ELR (cell line): Measurements from ENCODE around the gene EXOC2.
A peak's percentile ranks its signal among the peaks of the same experiment; 100 is the strongest.

ENCODE experiments used
- DNase-seq: peaks from one replicate; pipeline ENCODE4 v3.0.0-alpha.2; 2015; ENCODE audit warnings: low read depth

Gene EXOC2

DNA sequence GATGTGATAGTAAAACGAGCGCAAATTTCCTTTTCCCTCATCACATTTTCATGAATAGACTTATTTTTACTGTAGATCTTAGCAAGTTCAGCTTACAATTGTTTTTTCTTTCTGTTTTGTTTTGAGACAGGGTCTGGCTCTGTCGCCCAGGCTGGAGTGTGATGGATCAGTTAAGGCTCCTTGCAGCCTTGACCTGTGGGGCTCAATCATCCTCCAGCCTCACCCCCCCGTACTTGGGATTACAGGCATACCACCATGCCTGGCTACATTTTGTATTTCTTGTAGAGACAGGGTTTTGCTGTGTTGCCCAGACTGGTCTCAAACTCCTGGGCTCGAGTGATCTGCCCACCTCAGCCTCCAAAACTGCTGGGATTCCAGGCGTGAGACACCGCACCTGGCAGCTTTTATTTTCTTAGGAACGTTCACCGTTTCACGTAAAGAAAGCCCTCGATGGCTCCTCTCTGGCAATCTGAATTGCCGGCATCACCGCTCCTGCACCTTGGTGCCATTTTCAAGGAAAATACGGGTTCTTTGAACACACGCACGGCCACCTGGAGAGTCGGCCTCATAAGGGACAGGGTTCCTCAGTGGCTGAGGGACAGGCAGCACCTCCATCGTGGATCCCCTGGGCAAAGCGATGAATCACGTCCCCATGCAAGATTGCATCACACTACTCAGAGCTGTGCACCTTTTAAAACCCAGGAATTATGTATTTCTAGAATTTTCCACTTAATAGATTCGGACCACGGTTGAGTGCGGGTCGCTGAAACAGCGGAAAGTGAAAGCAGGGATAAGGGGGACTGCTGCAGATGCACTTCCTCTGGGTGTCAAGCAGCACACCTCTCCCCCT is 222.7 kb downstream of the EXOC2 start:
- no peak for DNase-seq

DNA sequence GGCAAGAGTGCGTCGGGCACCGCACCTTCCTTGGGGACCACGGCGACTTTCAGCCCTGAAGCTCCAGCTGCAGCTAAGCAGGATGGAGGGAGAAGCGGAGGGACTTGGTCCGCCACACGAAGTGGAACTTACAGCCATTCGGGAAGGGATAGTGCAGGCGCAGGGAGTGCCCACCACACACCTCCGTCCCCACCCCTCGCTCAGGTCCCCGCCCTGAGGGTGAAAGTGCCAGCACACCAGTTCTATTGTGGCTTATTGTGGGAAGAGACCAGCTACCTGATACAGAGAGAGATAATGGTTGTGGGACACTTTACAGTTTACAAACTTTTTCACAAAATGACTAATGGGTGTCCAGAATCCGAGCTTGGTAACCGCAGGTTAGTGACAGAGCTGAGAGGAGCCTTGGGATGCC is 225.3 kb downstream of the EXOC2 start:
- DNase-seq, result no peak

DNA sequence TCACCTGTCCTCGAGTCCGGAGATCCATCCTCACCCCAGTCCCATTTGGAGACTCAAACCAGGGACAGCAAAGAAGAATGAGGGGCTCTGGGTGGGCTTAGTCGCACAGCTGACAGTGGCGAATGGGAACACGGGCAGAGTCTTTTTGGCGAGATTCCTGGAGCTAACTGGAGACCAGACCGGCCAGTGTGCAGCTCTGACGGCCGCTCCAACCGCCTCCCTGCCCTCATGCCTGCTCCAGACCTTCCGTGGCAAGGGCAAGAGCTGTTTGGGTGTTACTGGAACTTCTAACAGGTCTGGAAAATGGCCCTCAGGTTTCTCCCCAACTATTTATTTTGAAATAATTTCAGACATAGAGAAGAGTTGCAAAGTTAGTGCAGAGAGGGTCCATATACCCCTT is 225.8 kb downstream of the EXOC2 start:
- no peak for DNase-seq

DNA sequence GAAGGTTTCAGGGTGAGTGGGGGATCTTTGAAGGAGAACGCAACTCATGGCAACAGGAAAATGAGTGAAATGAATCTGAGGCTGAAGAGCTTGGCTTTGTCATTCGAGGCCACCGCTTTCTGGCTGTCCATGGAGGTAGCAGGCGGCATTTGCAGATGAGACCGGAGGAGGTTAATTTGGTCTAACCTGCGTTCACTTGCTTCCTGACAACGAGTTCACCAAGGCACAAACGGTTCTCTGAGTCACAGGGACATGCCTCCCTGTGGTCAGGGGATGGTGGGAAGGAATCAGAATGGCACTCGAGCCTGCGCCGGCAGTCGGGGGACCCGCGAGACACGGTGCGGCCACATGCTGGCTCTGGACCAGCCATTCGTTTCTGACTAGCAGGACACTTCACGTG is 226.4 kb downstream of the EXOC2 start:
- no peak for DNase-seq

DNA sequence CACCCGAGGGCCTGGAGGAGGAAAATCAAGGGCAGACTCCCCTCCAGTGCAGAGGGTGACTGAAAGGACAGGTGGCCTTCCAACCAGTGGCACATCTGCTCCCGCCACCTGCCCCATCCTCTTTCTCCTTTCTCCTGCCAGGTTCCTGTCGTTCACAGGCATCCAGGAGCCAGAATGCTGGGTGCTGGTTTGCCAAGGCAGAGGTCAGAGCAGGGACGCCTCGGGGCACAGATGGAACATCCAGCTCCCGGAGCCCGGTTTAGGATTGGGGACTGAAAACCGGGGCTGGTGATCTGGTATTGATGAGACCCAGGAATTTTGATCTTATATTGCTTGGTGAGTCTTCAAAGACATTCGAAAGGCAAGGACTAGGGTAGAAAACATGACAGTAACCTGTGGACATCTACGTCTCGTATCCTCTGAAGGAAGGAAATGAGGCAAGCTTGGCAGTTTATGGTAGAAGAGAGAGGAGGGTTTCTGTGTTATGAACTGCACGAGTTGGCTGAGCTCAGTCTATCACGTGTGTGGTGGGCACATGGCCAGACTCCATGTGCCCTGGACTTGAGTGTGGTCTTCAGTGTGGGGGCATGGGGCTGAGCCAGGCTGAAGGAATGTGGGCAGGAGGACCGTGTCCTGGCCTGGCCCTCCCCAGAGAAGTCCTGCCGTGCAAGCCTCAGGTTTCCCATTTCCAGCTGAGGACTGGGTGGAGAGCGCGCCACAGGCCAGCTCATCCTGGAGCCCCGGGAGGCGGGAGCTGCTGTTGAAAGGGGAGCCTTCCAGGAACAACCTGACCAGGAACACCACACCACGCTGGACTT is 227.2 kb downstream of the EXOC2 start:
- no peak for DNase-seq

DNA sequence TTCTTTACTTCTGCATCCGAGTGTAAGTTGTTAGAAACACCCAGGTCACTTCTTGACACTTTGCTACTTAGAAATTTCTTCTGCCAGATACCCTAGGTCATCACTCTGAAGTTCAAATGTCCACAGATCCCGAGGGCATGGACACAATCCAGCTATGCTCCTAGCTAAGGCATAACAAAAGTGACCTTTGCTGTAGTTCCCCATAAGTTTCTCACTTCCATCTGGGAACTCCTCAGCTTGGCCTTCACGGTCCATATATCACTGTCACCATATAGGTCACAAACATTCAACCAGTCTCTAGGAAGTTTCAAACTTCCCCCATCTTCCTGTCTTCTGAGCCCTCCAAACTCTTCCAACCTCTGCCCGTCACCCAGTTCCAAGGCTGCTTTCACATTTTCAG is 236.1 kb downstream of the EXOC2 start:
- no peak for DNase-seq

DNA sequence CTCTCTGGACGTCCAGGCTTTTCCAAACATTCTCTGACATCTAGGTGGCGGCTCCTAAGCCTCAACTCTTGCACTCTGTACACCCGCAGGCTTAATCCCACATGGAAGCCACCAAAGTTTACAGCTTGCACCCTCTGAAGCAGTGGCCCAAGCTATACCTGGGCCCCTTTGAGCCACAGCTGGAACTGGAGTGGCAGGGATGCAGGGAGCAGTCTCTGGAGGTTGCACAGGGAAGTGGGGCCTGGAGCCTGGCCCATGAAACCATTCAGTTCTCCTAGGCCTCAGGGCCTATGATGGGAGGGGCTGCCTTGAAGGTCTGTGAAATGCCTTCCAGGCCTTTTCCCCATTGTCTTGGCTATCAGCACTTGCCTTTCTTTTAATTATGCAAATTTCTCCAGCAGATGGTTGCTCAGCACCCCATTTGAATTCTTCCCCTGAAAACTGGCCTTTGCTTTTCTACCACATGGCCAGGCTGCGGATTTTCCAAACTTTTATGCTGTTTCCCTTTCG is 236.5 kb downstream of the EXOC2 start:
- no peak for DNase-seq

DNA sequence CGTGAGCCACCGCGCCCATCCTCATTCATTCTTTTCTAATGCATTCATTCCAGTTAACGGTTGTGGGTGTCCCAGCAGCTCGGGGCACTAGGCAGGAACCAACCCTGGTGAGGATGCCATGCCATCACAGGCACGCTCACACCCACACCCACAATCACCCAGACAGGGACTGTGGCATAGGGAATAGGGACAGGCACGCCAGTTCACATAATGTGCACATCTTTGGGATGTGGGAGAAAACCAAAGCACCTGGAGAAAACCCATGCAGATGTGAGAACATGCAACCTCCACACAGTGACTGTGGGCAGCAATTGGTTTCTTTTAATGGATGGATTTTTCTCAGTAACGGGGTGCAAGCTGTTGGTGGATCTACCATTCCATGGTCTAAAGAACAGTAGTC is 237.1 kb downstream of the EXOC2 start:
- DNase-seq, result no peak

DNA sequence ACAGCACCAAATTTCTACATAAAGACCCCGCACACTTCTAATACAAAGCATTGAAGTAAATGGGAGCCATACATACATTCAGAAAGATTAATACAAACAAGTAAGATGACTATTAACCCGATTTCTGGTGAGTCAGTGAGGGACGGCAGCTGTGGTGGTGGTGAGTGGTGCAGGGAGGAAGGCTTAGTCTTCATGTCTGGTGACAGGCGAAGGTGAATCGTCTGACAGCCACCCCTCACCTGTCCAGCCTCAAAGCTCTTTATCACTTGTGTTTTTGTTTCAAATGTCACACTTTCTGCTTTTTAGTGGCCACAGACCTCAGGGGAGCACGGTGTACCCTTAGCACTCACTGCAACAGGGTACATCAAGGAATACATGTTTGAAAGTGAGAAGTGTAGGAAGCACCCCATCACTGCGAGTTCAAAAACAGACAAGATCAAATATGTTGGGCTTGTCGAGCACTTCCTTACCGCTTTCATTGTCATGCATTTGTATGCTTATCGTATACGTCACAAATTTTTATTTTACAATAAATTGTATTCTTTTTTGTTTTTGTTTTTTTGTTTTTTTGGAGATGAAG is 237.8 kb downstream of the EXOC2 start:
- peak; percentile 24 for DNase-seq

DNA sequence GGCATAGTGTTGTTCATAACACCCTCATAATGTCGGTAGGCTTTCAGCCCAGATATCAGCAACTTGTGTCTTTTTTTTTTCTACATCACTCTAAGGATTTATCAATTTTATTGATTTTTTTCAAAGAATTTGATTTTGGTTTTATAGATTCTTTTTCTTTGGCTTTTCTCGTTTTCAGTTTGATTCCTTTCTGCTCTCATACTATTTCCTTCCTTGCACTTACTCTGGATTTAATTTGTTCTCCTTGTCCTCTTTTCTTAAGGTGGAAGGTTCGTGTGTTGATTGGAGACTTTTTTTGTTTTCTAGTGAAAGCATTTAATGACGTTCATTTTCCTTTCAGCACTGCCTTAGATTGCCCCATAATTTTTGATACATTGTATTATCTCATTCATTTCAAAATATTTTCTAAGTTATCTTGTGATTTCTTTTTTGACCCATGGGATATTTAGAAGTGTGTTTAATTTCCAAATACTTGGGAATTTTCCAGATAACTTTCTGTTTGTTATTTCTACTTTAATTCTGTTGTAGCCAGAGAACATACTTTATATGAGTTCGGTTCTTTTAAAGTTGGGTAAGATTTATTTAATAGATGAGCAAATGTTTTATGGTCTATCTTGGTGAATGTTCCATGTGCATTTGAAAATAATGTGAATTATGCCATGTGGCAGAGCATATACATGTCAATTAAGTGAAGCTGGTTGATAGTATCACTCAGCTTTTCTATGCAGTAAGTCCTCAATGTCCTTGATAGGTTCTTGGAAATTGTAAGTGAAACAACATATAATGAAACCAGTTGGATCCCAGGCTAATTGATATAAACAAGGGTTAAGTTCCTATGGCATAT is 238.6 kb downstream of the EXOC2 start:
- no peak for DNase-seq

DNA sequence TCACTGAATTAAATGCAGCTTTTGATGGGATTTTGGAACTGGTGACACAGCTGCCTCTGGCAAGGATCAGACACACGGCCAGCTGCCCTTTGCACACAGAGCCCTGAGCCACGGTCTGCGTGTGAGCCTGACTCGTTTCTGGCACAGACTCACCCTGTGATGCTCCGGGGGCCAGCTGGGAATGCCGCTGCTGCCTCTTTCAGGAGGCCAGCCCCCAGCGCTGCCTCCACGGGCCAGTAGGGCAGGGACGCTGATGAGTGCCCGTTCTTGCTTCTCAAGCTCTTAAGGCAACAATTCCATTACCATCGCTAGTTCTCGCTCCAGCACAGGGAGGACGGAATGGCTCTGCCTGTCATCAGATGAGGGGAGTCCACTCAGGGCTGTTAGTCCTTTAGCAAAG is 239.8 kb downstream of the EXOC2 start:
- DNase-seq, result no peak

DNA sequence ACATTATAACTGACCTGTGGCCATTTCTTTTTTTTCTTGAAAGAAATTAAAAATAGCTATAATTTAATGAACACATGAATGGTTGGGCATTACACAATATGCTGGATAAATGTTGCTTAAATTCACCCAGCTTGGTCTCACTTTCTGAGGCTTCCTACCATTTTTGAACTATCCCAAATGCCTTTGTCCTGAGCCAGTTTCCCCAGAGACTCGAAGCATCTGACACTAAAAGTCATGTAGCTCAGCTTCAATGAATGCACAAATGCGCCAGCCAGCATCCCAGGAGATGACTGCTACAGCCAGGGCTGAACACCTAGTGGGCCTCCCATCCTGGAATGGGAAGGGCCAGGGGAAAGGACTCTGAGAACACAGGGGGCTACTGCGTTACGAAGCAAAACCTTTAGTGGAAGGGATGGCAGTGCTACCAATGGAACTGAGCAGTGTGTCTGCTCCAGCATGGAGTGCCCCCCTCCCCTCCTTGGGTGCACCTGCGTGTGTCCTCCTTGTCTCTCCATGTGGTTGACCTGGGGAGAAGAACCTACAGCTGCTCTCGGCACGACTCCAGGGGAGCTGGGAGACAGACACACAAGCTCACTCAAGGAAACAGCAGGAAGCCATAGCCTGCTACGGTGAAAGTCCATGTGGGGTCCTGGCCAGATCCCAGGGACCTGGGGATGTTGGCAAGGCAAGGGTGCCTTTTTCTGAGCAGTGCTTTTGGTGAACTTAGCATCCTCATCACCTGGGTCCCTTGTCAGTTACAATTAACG is 240.5 kb downstream of the EXOC2 start:
- DNase-seq, result no peak

DNA sequence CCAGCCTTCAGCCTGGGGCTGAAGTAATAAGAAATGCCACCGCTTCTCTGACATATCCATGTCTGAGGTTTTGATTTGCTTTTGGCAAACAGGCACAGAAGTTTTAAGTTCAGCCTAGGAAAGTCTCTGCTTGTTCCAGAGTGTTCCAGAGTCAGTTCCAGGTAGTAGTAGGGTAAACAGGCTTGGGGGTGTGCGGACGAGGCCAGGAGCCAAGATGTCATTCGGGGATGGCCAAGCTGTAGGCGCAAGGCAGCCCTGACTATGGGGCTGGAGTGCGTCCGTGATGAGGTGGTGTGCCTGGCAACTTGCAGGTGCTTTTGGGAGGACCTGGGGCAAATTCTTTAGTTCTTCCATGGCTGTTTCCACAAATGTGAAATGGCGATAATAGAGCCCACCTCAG is 241.1 kb downstream of the EXOC2 start:
- no peak for DNase-seq

DNA sequence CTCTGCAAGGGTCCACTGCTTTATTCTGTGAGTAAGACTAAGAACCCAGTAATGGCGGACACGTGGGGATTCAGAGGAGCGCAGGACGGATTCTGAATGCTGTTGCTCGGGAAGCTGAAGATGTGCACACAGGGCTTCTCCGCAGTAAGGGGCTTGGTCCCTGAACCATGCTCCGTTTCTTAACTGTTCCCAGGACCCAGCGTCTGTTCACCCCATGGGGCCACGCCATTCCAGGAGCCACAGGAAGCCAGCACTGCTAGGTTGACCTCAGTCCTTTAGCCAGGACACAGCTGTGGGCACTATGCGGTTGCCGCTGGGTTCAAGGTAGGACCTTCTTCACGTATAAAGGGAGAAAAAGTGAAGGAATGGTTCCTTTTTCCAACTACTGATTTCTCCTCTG is 241.6 kb downstream of the EXOC2 start:
- no peak for DNase-seq

DNA sequence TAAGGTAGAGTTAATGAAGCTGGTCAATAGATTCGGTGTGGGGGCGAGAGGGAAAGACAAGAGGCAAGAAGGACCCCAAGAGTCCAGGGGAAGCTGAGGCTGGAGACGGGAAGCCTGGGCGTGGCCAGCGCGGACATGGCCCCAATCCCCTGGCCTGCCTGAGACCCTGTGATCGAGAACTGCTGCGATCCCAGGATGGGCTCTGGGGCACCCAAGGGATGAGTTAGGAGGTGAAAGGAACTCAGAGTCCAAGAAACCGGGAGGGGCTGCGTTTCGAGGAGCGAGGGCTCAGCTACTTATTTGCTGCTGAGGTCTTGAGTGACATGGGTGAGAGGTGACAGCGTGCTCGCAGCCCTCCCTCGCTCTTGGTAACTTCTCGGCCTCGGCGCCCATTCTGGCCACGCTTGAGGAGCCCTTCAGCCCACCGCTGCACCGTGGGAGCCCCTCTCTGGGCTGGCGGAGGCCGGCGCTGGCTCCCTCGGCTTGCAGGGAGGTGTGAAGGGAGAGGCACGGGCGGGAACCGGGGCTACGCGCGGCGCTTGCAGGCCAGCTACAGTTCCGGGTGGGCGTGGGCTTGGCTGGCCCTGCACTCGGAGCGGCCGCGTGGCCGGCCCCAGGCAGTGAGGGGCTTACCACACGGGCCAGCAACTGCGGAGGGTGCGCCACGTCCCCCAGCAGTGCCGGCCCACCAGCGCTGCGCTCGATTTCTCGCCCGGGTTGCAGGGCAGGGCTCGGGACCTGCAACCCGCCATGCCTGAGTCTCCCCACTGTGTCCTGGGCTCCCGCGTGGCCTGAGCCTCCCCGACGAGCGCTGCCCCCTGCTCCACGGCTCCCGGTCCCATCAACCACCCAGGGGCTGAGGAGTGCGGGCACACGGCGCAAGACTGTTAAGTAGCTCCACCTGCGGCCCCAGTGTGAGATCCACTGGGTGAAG is 243.2 kb downstream of the EXOC2 start:
- no peak for DNase-seq

DNA sequence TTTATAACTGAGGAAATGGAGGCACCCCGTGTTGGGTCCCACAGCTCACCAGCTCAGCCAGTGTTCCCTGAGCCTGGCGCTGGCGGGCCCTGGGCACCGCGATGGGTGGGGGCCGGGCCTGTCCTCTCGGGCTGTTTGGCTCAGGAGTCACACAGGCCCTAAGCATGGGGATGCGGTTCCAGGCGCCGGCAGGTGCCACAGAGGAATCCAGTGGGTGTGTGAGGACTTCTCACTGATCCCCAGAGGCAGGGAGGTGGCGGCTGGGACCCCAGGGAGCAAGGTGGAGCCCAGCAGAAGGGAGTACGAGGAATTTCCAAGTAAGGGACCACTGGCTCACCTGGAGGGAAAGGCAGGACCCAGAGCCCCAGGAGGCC is 243.9 kb downstream of the EXOC2 start:
- DNase-seq, result no peak

DNA sequence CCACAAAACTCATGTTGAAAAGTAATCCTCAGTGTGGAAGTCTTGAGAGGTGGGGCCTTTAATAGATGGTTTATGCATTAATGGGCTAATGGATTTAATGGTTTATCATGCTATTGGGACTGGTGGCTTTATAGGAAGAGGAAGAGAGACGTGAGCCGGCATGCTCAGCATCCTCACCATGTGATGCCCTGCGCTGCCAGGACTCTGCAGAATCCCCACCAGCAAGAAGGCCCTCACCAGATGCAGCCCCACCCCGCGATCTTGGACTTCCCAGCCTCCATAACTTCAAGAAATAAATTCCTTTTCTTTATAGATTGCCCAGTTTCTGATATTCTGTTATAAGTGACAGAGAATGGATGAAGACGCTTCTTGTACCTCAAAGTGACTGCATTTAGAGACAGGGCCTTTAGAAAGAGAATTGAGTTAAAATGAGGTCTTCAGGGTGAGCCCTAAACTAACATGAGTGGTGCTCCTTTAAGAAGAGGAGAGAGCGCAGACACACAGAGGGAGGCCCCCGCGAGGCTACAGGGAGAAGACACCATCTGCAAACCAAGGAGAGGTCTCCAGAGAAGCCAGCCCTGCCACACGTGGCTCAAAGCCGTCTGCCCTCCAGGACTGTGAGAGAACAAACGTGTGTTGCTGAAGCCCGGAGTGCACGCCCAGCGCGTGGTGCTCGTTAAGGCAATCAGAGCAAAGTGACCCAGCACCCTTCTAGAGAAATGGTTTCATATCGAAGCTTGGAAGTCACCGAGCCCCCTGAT is 244.5 kb downstream of the EXOC2 start:
- no peak for DNase-seq

DNA sequence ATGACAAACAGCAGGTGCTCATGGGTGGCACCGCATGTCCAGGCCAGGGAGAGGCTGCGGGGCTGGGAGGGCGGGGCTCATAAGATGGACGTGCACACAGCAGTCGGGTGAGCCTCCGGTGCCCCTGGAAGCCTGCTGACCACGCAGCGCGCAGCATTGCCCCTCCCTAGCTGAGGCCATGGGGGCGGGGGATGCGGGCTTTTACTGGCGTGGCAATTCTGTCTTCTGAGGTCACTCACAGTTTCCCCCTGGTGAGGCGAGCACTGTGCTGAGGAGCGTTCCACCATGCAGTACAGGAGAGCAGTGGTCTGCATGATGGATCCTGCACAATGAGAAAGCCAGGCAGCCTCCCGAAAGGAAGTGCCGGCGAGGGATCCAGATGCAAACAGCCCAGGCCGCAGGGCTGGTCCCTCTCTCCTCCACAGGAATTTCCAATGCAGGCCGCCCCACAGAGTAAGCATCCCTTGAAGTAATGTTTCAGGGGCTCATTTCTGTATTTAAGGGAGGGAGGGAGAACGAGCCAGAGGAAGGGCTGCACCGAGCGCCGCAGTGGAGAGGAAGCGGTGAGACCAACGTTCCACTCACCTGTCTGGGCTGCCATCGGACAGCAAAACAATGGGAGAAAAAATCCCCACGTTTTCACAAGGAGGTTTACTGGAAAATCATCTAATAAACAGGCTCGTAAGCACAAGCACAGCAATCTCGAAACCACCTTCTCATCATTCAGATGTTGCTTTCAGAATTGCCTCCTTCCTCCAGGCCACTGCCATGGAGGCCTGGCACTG is 245.4 kb downstream of the EXOC2 start:
- DNase-seq, result no peak
